Loucy (cell line): ENCODE results near the gene SLC2A11.

Source experiments
- CTCF ChIP-seq: fragments of 200-600 bp; sonication (generic); conservative IDR thresholded peaks from 2 replicates; pipeline ENCODE4 v1.5.1; 2014; ENCODE audit warnings: mild to moderate bottlenecking, antibody characterized with exemption, low read length
- EZH2phosphoT487 ChIP-seq: fragments of 200-600 bp; IDR thresholded peaks from 2 replicates; pipeline ENCODE4 v1.6.1; 2018; ENCODE audit warnings: antibody characterized with exemption, mild to moderate bottlenecking, moderate library complexity, borderline replicate concordance

GRCh38 chr22:23911318-23911980 is 53.8 kb downstream of the SLC2A11 start:
- TF ChIP-seq CTCF, result no peak
- TF ChIP-seq EZH2phosphoT487, result no peak
